ENCODE measurements around the gene CLCC1. TPM values are rescaled to one million over a fixed set of nuclear protein-coding genes. Genes with fewer than 3 reads are reported as not detected.

CLCC1 gene
- total RNA-seq, 1 experiment from 2014 or later: 14.3 TPM

DNA sequence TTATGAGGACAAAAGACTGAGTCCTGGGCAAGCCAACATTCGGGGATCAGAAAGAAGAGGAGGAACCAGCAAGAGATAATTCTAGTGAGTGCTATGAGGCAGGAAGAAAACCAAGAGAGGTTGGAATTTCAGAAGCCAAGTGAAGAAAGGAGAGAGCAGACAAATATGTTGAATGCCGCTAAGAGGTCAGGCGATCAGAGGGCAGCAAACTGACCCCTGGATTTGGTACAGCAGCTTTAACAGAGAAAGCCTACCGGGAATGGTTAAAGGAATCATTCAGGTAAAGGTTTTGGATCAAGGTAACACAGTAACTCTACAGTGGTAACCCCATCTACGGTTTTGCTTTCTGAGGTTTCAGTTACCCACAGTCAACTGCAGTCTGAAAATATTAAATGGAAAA lies 5.4 kb downstream of the CLCC1 start:
- no peak for ATAC-seq
- H3K4me1 ChIP-seq (ENCODE audit: control insufficient read depth in 1 of 2, insufficient read depth in 2 of 2, low read length in 2 of 2): peaks cover 4 to 8% of the 10 kb centered on the region in 2 experiments; a peak in 3 of 4 replicates
- intact Hi-C loops (cut with micrococcal nuclease): no loop called here

More for the DNA sequence above, 5.4 kb downstream of the CLCC1 start:
- BruUV-seq (replicated peaks): no TSS peak
- no peak overlapping the region for H3K9ac ChIP-seq (ENCODE audit: low read length)
- POLR2A ChIA-PET: no interaction called here
- H2AFZ ChIP-seq (ENCODE audit: low read depth, low read length, poor library complexity, severe bottlenecking): no peak overlapping the region
- RAD21 ChIA-PET (ENCODE audit: low non-redundant PET in 1 of 2, low total read pairs in 2 of 2, uncharacterized antibody in 2 of 2, unreplicated experiment in 2 of 2): no interaction called here
- H3K27ac ChIP-seq (ENCODE audit: low read depth, low read length): no peak overlapping the region
- CTCF ChIA-PET: no interaction called here
- H3K9me2 ChIP-seq (ENCODE audit: insufficient read depth): no peaks in the 10 kb centered on the region
- TF ChIP-seq ELF1 (IDR thresholded peaks at IDR 0.05; ENCODE audit: borderline replicate concordance, low read depth) (no peak), TCF7L2 (IDR thresholded peaks at IDR 0.05; ENCODE audit: borderline replicate concordance, extremely low read depth, insufficient read depth, insufficient read length) (no peak), EGR1 (IDR thresholded peaks at IDR 0.05; ENCODE audit: low read depth) (no peak), CEBPB (IDR thresholded peaks at IDR 0.05; ENCODE audit: low read depth) (no peak), FOSL1 (IDR thresholded peaks at IDR 0.05; ENCODE audit: low read depth) (no peak), RAD21 (IDR thresholded peaks at IDR 0.05; ENCODE audit: low read depth) (no peak), ZFX (IDR thresholded peaks at IDR 0.05) (no peak), SRF (IDR thresholded peaks at IDR 0.05; ENCODE audit: low read depth) (no peak), YY1 (IDR thresholded peaks at IDR 0.05; ENCODE audit: extremely low read depth, insufficient replicate concordance, low read depth, low read length) (no peak), ZNF274 (IDR thresholded peaks at IDR 0.05; ENCODE audit: low read depth, low read length) (no peak), JUND (IDR thresholded peaks at IDR 0.05) (no peak)
- TF ChIP-seq, protein P1, sequence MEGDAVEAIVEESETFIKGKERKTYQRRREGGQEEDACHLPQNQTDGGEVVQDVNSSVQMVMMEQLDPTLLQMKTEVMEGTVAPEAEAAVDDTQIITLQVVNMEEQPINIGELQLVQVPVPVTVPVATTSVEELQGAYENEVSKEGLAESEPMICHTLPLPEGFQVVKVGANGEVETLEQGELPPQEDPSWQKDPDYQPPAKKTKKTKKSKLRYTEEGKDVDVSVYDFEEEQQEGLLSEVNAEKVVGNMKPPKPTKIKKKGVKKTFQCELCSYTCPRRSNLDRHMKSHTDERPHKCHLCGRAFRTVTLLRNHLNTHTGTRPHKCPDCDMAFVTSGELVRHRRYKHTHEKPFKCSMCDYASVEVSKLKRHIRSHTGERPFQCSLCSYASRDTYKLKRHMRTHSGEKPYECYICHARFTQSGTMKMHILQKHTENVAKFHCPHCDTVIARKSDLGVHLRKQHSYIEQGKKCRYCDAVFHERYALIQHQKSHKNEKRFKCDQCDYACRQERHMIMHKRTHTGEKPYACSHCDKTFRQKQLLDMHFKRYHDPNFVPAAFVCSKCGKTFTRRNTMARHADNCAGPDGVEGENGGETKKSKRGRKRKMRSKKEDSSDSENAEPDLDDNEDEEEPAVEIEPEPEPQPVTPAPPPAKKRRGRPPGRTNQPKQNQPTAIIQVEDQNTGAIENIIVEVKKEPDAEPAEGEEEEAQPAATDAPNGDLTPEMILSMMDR (IDR thresholded peaks at IDR 0.05 in 2 of 3, conservative IDR thresholded peaks at IDR 0.05 in 1 of 3; ENCODE audit: borderline replicate concordance in 1 of 3, insufficient read depth in 1 of 3, low read depth in 2 of 3, low read length in 2 of 3): no peak
- TF ChIP-seq, protein P2, sequence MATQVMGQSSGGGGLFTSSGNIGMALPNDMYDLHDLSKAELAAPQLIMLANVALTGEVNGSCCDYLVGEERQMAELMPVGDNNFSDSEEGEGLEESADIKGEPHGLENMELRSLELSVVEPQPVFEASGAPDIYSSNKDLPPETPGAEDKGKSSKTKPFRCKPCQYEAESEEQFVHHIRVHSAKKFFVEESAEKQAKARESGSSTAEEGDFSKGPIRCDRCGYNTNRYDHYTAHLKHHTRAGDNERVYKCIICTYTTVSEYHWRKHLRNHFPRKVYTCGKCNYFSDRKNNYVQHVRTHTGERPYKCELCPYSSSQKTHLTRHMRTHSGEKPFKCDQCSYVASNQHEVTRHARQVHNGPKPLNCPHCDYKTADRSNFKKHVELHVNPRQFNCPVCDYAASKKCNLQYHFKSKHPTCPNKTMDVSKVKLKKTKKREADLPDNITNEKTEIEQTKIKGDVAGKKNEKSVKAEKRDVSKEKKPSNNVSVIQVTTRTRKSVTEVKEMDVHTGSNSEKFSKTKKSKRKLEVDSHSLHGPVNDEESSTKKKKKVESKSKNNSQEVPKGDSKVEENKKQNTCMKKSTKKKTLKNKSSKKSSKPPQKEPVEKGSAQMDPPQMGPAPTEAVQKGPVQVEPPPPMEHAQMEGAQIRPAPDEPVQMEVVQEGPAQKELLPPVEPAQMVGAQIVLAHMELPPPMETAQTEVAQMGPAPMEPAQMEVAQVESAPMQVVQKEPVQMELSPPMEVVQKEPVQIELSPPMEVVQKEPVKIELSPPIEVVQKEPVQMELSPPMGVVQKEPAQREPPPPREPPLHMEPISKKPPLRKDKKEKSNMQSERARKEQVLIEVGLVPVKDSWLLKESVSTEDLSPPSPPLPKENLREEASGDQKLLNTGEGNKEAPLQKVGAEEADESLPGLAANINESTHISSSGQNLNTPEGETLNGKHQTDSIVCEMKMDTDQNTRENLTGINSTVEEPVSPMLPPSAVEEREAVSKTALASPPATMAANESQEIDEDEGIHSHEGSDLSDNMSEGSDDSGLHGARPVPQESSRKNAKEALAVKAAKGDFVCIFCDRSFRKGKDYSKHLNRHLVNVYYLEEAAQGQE (IDR thresholded peaks at IDR 0.05; ENCODE audit: low read depth): no peak
- no peaks in the 10 kb centered on the region for H4K20me1 ChIP-seq (ENCODE audit: insufficient read depth)
- no peak for DNase-seq (ENCODE audit: low read depth, low spot score)
- H3K4me3 ChIP-seq (replicated peaks in 1 of 2; ENCODE audit: low read depth in 1 of 2, low read length in 2 of 2): no peak overlapping the region
- H3K27me3 ChIP-seq (ENCODE audit: insufficient read depth, low read length): no peaks in the 10 kb centered on the region
- H3K4me2 ChIP-seq (ENCODE audit: low read length): no peak overlapping the region
- peaks cover 82% of the 10 kb centered on the region for H3K79me2 ChIP-seq (ENCODE audit: insufficient read depth, low read length)
- no peaks in the 10 kb centered on the region for H3K9me3 ChIP-seq (ENCODE audit: control insufficient read depth in 1 of 2, insufficient read depth in 1 of 2, low read depth in 1 of 2, low read length in 2 of 2)
- no peaks in the 10 kb centered on the region; a peak in 2 of 4 replicates for H3K36me3 ChIP-seq (ENCODE audit: control insufficient read depth in 1 of 2, insufficient read depth in 2 of 2, low read length in 2 of 2)
